OCI-LY7 (cell line): Measurements from ENCODE around the gene SLC22A4. TPM values are rescaled to one million over a fixed set of nuclear protein-coding genes. Genes with fewer than 3 reads are reported as not detected.
A peak's percentile ranks its signal among the peaks of the same experiment; 100 is the strongest.

ENCODE experiments used
- BruUV-seq: library from RNA; stranded (reverse); fragments of 400-500 nt; replicated peaks from 2 replicates; lab custom pipeline; 2021; lab: Mats Ljungman, UMichigan
- CTCF ChIA-PET: fragments of 300-600 bp; sonication (Branson Sonifier 250); formaldehyde crosslinking; loops from one replicate; lab custom pipeline; 2022; ENCODE audit warnings: antibody characterized with exemption; ENCODE audit not compliant: unreplicated experiment; lab: Charles Lee
- POLR2A ChIA-PET: fragments of 300-600 bp; sonication (Branson Sonifier 250); formaldehyde crosslinking; loops from one replicate; lab custom pipeline; 2022; ENCODE audit warnings: antibody characterized with exemption; lab: Charles Lee
- DNase-seq: peaks from one replicate; pipeline ENCODE4 v3.0.0-alpha.2; 2015; ENCODE audit warnings: low spot score
- H2AFZ ChIP-seq: fragments of 200-600 bp; sonication (generic), shearing (Covaris generic); 2 replicates; pipeline ENCODE4 v1.6.1; 2014; ENCODE audit warnings: mild to moderate bottlenecking, antibody characterized with exemption, low read length, moderate library complexity
- H3K27ac ChIP-seq: fragments of 200-600 bp; sonication (generic); 2 replicates; pipeline ENCODE4 v1.5.1; 2014; ENCODE audit warnings: mixed run types, low read depth, mild to moderate bottlenecking, moderate library complexity, low read length, inconsistent platforms; ENCODE audit not compliant: poor library complexity, severe bottlenecking
- H3K36me3 ChIP-seq: fragments of 200-600 bp; sonication (generic); 2 replicates; pipeline ENCODE4 v1.6.1; 2014; ENCODE audit warnings: mild to moderate bottlenecking, antibody characterized with exemption, low read length, moderate library complexity, mixed read lengths; ENCODE audit not compliant: insufficient read depth
- H3K4me1 ChIP-seq: fragments of 200-600 bp; sonication (generic); 2 replicates; pipeline ENCODE4 v1.5.1; 2014; ENCODE audit warnings: mild to moderate bottlenecking, low read length; ENCODE audit not compliant: insufficient read depth, poor library complexity, severe bottlenecking
- H3K4me2 ChIP-seq: fragments of 200-600 bp; sonication (generic); 2 replicates; pipeline ENCODE4 v1.6.1; 2014; ENCODE audit warnings: mild to moderate bottlenecking, low read length
- H3K4me3 ChIP-seq: fragments of 200-600 bp; sonication (generic); 2 replicates; pipeline ENCODE4 v1.5.1; 2014; ENCODE audit warnings: mild to moderate bottlenecking, low read depth, low read length; ENCODE audit not compliant: poor library complexity, severe bottlenecking
- H3K79me2 ChIP-seq: fragments of 200-600 bp; sonication (generic); 2 replicates; pipeline ENCODE4 v1.6.1; 2016; ENCODE audit warnings: low read depth, mild to moderate bottlenecking, low read length, moderate library complexity, mixed read lengths; ENCODE audit not compliant: insufficient read depth
- H3K9me2 ChIP-seq: fragments of 200-600 bp; sonication (generic); 2 replicates; pipeline ENCODE4 v1.6.1; 2016; ENCODE audit warnings: mild to moderate bottlenecking, low read length, mixed read lengths; ENCODE audit not compliant: insufficient read depth
- H3K9me3 ChIP-seq: fragments of 200-600 bp; sonication (generic); 2 replicates; pipeline ENCODE4 v1.6.1; 2014; ENCODE audit warnings: mild to moderate bottlenecking, mixed run types, low read length, mixed read lengths
- H4K20me1 ChIP-seq: fragments of 200-600 bp; sonication (generic); 2 replicates; pipeline ENCODE4 v1.6.1; 2014; ENCODE audit warnings: mild to moderate bottlenecking, antibody characterized with exemption, low read length, moderate library complexity, mixed read lengths; ENCODE audit not compliant: insufficient read depth
- EZH2phosphoT487 ChIP-seq: fragments of 200-600 bp; sonication (generic); IDR thresholded peaks from 2 replicates; pipeline ENCODE4 v1.6.1; 2018; ENCODE audit warnings: low read depth, borderline replicate concordance, mild to moderate bottlenecking, mixed run types, antibody characterized with exemption, low read length, moderate library complexity, mixed read lengths
- intact Hi-C: fragments of 100-400 bp; cut with micrococcal nuclease; formaldehyde crosslinking; loops from one replicate; pipeline ENCODE4 v1.10.0; 2022; ENCODE audit not compliant: unreplicated experiment
- total RNA-seq, 2 experiments: library from RNA; depleted of rRNA in 1 of 2; stranded (reverse); fragments of >200 nt in 1 of 2; shearing (Covaris generic) in 1 of 2; gene quantifications; 2 replicates each; pipeline ENCODE4 v1.2.3, GENCODE V29; 2014 to 2022
- TF ChIP-seq, protein P1 (sequence below): fragments of 200-600 bp; sonication (generic); conservative IDR thresholded peaks from 2 replicates; pipeline ENCODE4 v1.5.1; 2014; ENCODE audit warnings: mild to moderate bottlenecking, antibody characterized with exemption, low read length, moderate library complexity, mixed read lengths

SLC22A4 gene
- total RNA-seq, 2 experiments from 2014 or later, result not detected

DNA sequence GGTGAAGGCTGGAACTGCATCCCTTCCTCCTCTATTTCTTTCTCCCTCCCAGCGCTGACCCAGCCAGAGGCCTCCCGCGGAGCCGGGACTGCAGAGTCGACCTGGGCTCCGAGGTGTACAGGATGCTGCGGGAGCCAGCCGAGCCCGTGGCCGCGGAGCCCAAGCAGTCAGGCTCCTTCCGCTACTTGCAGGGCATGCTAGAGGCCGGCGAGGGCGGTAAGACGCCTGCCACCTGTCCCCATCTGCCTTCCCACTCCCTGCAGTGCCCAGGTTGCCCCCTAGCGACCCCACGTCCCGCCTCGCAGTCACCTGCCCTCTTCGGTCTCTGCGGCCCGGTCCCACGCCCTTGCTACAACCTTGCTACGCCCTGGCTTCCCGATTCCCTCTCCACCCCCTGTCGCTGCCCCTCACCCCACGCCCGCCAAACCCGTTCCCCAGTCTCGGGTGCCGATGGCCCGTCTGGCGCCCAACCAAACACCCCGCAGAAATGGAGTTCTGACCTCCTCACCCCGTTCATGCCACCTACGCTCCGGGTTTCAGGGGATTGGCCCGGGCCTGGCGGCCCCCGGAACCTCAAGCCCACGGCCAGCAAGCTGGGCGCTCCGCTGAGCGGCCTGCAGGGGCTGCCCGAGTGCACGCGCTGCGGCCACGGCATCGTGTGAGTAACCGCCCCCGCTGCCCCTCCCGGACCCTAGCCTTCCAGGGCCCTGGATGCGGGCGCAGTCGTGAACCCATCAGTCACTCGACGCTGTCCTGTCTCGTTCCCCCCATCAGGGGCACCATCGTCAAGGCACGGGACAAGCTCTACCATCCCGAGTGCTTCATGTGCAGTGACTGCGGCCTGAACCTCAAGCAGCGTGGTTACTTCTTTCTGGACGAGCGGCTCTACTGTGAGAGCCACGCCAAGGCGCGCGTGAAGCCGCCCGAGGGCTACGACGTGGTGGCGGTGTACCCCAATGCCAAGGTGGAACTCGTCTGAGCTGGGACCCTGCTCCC lies 22.6 kb upstream of the SLC22A4 start:
- H3K4me2 ChIP-seq, result no peak overlapping the region
- BruUV-seq, result no TSS peak

DNA sequence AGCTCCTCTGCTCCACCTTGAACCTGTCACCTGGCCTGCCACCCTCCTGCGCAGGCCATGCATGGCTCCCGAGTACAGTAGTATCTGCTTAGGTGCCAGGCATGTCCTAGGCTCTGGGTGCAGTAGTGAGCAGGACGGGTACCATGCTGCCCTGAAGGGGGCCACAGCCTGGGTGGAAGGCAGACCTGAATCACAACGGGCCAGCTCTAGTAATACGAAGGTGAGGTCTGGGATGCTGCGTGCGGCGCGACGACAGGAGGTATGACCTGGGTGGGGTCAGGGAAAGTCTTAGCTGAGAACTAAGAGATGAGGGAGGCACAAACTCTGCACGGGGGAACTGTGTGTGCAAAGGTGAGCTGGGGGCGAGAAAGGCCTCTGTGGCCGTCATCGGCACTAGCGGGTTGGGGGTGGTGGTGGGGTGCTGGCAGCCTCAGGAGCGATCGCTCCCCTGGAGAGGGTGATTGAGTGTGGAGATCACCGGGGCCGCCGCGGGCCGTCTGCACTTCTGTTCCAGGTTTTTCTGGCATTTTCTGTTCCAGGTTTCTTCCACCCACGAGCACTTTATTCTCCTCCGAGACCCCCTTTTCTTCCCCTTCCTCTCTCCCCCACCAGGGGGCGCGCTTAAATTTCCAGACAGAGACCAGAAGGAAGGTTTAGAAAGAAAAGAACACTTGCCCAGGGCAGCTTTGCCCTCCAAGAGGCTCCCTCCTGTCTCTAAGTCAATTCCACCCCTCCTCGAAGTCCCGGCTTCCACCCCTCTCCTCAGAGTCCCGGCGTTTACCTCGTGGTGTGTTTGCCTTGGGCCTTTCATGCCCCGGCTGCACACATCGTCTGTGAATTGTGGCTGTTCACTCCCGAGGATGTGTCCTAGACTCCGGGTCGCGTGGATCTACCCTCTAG lies 21.6 kb upstream of the SLC22A4 start:
- Histone ChIP-seq H3K79me2 (no peaks in the 10 kb centered on the region), H4K20me1 (no peaks in the 10 kb centered on the region), H3K4me3 (no peak overlapping the region), H2AFZ (no peak overlapping the region), H3K27ac (no peak overlapping the region), H3K9me3 (no peaks in the 10 kb centered on the region), H3K36me3 (no peaks in the 10 kb centered on the region), H3K4me1 (no peaks in the 10 kb centered on the region), H3K9me2 (no peaks in the 10 kb centered on the region), H3K4me2 (no peak overlapping the region)
- CTCF ChIA-PET, result interaction anchor here (0.6 to 0.9 kb wide), 2 partner anchors 19 to 231 kb away, joined by 3 read pairs; no protein-coding TSS in a partner anchor
- no TSS peak for BruUV-seq
- TF ChIP-seq EZH2phosphoT487, result no peak
- TF ChIP-seq, protein P1, sequence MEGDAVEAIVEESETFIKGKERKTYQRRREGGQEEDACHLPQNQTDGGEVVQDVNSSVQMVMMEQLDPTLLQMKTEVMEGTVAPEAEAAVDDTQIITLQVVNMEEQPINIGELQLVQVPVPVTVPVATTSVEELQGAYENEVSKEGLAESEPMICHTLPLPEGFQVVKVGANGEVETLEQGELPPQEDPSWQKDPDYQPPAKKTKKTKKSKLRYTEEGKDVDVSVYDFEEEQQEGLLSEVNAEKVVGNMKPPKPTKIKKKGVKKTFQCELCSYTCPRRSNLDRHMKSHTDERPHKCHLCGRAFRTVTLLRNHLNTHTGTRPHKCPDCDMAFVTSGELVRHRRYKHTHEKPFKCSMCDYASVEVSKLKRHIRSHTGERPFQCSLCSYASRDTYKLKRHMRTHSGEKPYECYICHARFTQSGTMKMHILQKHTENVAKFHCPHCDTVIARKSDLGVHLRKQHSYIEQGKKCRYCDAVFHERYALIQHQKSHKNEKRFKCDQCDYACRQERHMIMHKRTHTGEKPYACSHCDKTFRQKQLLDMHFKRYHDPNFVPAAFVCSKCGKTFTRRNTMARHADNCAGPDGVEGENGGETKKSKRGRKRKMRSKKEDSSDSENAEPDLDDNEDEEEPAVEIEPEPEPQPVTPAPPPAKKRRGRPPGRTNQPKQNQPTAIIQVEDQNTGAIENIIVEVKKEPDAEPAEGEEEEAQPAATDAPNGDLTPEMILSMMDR, result peak; percentile 92
- peak; percentile 57 for DNase-seq
- intact Hi-C loops, result loop anchor here (2.0 to 10.0 kb wide), 3 partner anchors 88 to 230 kb away; no protein-coding TSS in a partner anchor
- POLR2A ChIA-PET, result interaction anchor here (0.7 kb wide), 1 partner anchor 31 kb away, joined by 3 read pairs; no protein-coding TSS in a partner anchor

More for the DNA sequence above, 22.6 kb upstream of the SLC22A4 start:
- intact Hi-C loops, result loop anchor here (2.0 to 10.0 kb wide), 3 partner anchors 87 to 231 kb away; no protein-coding TSS in a partner anchor
- DNase-seq, result peak; percentile 44
- no peak overlapping the region for H3K4me3 ChIP-seq
- no peaks in the 10 kb centered on the region for H3K36me3 ChIP-seq
- POLR2A ChIA-PET, result no interaction called here
- H4K20me1 ChIP-seq, result no peaks in the 10 kb centered on the region
- H3K9me3 ChIP-seq, result no peaks in the 10 kb centered on the region
- no peaks in the 10 kb centered on the region for H3K9me2 ChIP-seq
- TF ChIP-seq, protein P1, result peak; percentile 44
- TF ChIP-seq EZH2phosphoT487, result no peak
- H3K79me2 ChIP-seq, result no peaks in the 10 kb centered on the region
- no peak overlapping the region for H3K27ac ChIP-seq
- CTCF ChIA-PET, result interaction anchor here (0.6 to 0.9 kb wide), 2 partner anchors 18 to 232 kb away, joined by 3 read pairs; no protein-coding TSS in a partner anchor
- H3K4me1 ChIP-seq, result no peaks in the 10 kb centered on the region
- H2AFZ ChIP-seq, result 0 out of 2 replicates have a peak overlapping the region, but pooled peaks have one; percentile 21
